NCI-H2196 (cell line): ENCODE results near the gene PRDM16.

Source experiments
- DNase-seq: peaks from one replicate; lab custom pipeline; 2025; ENCODE audit not compliant: unreplicated experiment; lab: John Stamatoyannopoulos, UW

Gene PRDM16

DNA sequence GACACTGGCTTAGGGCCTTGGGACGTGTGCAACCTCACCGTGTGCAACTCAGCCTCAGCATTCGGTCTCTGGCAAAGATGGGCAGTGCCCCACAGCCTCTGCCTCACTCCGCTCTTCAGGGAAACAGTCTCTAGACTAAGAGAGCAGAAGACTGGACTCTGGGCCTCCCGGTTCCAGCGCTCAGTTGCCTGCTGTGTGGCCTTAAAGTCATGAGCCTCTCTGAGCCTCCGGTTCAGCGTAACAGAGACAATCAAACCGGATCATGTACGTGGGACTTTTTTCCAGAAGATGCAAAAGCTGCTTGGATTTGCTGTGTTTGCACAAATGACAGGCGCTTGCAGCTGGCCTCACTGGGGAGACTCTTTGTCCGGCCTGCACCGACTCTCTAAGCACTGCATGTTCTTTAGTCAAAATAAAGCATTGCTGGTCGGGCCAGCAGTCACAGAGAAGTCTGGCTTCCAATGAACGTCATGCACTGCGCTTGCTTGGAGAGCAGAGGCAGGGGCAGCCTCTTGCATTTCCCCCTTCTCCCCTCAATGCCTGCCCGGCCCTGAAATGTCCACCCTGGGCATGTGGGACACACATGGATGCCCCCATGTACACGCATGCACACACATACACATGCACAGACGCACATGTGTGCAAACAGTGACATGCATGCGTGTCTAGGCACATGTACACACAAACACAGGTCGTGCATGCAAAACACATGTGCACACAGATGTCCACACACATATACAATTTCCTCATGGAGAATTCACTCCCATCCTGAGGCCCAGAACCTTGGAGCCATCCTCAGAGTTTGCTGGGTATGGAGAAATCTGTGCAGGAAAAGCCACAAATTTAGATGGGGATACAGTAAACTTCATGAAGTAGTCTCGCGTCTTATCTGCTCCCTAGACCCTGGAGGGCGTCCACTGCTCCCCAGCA, 152.4 kb downstream of the PRDM16 start:
- no peak for DNase-seq

DNA sequence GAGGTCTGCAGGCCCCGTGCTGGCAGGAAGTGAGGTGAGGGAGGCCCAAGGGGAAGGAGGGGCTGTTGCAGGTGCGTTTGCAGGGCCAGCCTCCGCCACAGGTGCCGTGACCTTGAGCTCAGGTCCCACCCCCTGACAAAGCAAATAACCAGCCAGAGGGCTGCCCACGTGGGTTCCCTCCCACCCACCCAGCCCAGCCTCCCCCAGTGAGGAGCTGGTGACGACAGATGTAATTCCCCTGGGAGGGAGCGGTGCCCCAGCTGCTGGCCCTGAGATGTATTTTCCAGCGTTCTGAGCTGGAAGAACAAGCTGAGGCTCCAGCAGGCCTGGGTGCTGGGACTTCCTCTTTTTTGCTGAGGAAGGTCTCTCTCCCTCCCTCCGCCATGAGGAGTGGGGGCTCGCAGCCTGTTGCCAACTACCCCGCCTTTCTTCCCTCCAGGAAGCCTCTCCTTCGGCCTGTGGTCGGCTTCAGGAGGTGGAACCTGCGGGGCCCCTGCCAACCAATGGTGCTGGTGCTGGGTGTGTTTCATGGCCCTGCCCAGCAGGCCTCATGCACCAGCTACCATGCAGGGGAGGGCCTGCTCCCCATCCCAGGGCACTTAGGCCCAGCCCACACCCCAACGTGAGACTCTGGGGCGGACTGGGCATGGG, 153.2 kb downstream of the PRDM16 start:
- peak; percentile 90 for DNase-seq

DNA sequence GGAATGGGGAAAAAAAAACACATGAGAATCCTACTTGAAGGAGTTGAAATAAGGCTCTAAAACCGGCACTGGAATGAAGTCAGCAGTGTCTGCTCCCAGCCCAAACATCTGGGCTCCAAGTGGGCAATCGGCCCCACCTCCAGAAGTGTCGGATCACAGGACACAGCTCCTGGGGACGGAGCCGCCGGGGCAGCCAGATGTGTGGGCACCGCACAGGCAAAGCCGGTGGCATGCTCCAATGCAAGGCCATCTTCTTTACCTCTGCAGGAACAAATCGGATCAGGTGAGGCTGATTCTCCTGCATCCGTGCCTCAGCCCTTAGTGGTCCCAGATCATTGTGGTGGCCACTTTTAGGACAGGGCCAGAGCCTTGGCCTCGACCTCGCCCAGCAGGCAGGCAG, 156.7 kb downstream of the PRDM16 start:
- no peak for DNase-seq

DNA sequence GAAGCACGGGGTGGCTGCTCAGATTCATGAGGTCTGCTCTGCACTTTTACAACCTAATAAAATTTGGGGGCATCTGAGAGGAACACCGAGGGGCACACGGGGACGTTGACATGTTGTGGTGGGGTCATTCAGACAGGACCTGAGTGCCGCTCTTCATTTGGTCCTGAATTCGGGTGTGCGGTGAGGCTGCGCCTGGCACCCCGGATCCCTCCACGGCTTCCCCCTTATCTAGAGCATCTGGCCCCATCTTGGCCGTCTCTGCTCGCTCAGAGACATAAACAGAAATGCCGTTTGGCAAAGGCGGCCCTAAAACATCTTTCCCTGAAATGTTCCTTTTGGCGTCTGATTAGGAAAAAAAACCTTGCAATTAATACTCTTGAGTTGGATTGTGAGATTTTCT, 157.2 kb downstream of the PRDM16 start:
- DNase-seq, result no peak

- no peak for DNase-seq
Observed at GRCh38 chr1:3226701-3227350, 157.8 kb downstream of the PRDM16 start.

DNA sequence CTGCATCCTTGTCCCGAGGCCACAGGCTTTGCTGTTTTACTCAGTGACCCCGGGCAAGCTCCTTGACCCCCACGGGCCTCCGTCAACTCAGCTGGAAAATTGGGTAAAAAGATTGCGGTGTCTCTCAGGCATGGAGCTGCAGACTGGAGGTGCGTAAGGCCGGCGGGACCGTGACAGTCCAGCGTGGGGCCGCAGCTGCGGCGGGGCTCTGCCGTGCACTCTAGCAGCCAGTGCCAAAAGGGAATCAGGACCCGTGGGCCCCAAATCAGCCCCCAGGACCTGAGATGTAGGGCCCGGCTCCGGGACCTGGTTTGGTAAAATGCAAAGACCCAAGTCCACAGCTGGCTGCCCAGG, 158.3 kb downstream of the PRDM16 start:
- no peak for DNase-seq

DNA sequence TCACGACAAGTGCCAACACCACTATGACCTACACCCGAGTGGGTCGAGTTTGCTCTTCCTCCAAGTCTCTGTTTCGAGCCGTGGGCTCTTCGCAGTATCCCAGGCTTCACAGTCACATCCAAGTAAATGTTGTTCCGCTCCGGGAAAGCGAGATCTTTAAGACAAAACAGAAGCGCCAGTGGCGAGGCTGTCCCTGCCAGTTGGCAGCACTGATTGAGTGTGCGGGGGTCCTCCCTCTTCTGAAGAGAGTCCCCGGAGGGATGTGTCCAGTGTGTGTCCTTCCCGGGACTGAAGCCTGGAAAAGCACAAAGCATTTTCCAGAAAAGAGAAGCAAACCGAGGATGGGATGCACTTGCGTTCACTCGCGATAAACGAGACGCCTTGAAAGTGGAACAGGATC, 158.9 kb downstream of the PRDM16 start:
- DNase-seq, result no peak

DNA sequence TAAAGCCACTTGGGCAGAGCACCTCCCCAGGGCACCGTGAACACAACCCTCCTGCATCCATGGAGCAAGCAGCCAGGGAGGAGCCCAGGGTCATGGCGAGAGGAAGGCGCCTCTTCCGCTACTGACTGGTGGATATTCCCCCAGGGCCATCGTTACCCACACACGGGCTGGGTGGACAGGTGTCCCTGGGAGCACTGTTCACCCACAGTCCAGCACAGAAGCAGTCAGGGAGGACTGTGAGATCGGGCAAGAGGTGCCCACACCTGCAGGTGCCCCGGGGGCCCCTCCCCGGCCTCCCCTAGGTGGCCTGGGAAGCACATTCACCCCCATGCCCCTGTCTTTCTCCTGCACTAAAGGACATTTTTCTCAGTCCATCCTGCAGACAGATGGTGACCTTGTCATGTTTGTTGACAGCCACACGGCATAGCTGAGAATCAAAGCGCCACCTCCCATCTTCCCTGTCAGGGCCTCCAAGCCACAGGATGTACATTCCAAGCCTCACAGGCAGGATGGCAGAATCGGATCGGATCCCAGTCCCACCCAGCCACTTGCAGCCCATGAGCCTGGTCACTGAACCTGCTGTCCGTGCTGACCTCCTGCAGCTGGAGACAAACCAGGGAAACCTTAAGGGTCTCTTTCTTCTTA, 160.2 kb downstream of the PRDM16 start:
- DNase-seq, result no peak

DNA sequence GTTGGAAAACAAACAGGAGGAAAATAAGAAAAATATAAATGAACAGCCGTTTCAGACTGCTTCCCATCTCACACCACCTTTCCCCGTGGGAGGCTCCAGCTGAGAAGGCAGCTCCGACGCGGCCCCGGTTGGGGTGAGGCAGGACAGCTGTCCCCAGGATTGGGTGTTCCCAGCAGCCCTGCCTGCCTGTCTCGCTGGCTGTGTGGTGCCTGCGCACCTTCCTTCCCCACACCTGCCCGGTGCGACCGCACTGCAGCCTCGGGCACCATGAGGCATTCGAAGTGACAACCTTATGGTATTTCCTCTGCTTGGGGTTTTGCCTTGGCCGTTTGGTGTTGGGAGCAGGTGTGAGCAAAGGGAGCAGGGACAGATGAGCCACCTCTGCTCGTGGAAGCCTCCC, 161.6 kb downstream of the PRDM16 start:
- DNase-seq, result no peak

DNA sequence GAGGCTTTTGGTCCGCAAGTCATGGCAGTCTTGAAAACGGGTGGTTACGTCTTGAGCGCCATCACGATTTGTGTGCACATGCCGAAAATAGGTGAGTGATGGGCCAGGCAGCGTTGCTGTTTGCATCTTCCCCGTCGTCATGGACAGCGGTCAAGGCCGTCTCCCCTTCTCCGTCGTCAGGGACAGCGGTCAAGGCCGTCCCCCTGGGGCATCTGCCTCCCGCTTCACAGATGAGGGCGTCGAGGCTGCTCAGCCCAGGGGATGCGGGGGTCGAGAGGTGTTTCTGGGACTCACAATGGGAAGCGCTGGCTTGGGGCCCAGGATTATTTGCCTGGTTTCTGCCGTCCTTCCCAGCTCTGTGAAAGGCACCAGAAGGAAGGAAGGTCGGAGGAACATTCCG, 162.2 kb downstream of the PRDM16 start:
- no peak for DNase-seq

DNA sequence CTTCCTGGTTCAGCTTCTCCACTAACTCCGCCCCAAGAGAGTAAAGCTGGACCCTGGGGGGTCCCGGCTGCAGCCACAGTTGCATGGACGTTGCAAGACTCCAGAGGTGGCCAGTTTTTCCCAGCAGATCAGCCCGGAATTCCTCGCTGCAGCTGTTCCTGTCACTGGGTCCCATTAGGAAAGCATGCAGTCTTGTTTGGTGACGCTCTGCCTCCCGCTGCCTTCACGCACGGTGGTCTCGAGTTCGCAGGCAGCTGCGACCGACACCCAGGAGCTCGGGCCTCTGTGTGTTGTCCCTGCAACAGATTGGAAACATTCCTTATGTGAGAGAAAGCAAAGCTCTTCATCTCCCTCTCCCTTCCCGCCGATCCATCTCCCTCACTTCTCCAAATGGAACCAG, 162.8 kb downstream of the PRDM16 start:
- no peak for DNase-seq

DNA sequence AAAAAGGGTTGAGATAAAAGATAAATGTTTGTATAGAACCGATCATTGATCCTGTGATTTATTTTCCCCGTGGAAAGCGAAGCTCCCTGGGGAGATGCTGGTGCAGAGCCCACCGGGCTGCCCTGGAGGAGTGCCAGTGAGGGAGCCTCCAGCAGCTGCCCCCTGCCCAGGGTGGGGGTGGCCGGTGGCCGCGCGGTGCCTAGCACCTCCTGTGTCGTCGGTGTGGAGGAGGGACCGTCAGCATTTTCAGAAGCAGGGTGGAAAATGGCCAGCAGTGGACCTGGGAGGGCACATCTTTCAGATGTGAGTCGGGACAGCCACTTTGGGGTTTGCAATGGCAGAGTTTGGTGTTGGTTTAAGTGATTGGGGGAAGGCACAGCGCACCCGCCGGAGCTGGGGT, 164.0 kb downstream of the PRDM16 start:
- DNase-seq, result no peak

- no peak for DNase-seq
Observed at GRCh38 chr1:3233551-3233950, 164.5 kb downstream of the PRDM16 start.

DNA sequence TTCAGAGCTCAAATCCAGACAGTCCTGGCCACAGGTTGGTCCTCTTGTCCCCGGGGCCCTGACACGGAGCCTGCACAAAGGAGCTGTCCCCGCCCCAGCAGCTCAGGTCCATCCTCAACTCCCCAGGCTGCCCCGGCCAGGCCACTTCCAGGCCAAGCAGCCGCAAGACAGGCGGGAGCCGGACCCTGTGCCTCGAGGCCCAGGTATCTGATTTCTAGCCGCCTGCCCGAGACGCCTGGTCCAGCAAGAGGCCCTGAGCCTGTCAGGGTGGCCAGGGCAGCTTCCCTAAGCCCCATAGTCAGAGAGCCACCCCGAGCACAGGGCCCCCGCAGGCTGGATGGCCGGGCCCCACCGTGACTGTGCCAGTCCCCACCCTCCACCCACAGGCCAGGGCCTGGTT, 165.3 kb downstream of the PRDM16 start:
- no peak for DNase-seq

DNA sequence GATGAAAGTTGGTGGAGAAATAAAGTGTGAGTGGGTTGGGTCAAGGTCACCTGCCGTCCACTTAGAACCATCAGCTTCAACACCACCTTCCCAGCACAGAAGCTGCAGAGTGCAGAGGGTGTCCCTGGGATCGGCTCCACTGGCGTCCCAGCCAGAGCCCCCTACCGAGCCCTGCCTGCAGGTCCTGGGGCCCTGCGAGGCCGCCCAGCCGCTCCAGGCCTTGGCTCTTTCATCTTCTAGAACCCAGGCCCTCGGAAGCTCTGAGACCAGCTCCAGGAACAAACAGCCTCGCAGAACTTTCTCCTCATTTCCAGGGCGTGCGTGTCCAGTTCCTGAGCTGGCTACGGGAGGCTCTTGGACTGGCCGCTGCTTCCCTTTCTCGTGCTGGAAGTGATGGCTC, 166.0 kb downstream of the PRDM16 start:
- DNase-seq, result no peak

DNA sequence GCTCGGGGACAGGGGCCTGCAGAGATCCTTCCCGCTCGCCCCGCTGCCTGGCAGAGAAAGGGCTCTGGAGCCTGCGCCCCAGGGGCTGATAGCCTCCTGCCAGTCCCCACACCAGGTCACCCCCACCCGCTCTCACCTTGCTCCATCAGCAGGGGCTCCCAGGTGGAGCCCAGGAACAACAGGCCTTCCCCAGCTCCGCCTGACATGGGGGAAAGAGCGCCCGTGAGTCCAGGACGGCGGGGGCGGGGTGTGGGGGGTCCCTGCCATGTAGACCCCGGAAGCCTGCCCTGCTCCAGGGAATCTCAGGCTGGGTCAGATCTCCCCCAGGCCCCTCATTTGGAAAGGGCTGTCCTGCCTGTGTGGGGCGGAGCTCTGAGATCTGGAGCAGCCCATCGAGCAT, 166.5 kb downstream of the PRDM16 start:
- DNase-seq, result no peak

DNA sequence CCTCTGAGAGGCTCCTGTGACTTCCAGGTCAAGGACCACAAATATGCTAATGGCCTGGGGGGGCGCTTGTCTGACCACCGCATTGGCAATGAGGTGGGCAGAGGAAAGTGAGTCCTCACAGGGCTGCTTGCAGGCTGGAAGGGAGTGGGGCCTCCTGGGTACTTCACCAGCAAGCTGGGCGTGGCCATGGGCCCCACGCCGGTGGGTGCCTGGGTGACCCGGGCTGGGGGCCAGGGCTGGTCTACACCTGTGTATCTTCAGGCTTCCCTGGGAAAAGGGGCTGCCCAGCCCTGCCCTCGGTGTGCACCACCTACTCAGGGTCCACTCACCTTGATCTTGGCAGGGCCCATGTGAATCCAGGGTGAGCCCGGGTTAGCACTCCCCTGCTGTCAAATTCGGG, 167.4 kb downstream of the PRDM16 start:
- DNase-seq, result no peak

- no peak for DNase-seq
Observed at GRCh38 chr1:3236955-3237354, 168.0 kb downstream of the PRDM16 start.

DNA sequence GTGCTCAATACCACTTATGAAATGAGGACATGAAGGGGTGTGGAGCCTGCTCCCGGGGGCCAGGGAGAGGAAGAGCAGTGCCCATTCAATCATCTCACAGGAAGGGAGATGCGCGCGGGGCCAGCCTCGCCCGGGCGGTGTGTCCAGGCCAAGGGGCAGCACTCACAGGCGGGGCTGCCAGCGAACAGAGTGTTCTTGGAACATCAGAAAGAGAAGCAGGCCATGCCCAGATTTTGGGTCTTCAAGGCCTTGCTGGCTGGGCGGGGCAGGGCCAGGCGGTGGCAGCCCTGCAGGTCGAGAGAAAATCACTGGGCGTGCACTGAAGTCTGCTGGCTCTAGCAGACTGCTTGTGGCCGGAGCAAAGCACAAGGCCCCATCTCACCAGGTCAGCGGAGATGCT, 168.6 kb downstream of the PRDM16 start:
- no peak for DNase-seq

DNA sequence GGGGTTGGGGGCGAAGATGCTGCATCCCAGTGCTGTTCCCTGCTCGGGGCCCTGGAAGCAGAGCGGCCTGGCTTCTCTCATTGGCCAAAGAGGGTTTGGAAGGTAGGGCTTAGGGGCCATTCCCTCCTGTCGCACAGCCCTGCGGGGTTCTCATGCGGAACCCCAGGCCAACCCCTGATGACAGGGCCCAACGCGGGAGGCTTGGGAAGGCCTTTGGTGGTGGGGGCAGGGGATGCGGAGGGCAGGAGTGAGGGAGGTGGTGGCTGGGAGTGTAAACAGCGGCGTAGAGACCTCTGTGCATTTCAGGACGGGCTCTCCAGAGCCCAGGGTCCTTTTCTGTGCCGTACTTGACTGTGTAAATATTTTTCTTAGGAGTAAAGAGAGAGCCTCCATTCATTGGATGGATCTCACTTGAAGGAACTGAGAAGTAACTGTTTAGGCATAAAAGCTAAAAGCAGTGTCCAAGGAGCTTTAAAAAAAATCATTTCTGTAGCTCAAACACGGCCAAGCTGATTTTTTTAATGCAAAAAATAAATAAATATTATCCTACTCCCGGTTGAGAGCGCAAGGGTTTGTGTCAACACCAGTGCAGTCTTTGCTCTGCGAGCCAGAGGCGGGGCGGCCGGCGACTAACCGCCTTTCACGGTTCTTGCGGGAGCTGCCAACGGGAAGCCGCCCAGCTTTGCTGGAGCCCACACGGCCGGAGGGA, 169.1 kb downstream of the PRDM16 start:
- DNase-seq, result no peak

GRCh38 chr1:3238703-3239278, 169.8 kb downstream of the PRDM16 start:
- DNase-seq, result no peak
